ENCODE data around the gene CCNE1. TPM values are rescaled to one million over a fixed set of nuclear protein-coding genes. Genes with fewer than 3 reads are reported as not detected.

CCNE1 gene
- total and polyA plus RNA-seq, 2 of the 13 experiments (the other 11 are each of a cell fraction or from before 2014, with no cell fraction given): 16.0 to 50.6 TPM

- TF ChIP-seq PATZ1 (CRISPR knock-in tag; IDR thresholded peaks at IDR 0.05): peak; percentile 73
- peak; percentile 32; the same call in 1 of the 2 replicates for TF ChIP-seq SALL1 (CRISPR knock-in tag; IDR thresholded peaks at IDR 0.05)
- peak; percentile 76 for TF ChIP-seq ZNF281 (CRISPR knock-in tag; IDR thresholded peaks at IDR 0.05; ENCODE audit: borderline replicate concordance)
- TF ChIP-seq ZNF761 (CRISPR knock-in tag; conservative IDR thresholded peaks at IDR 0.05): no peak
- TF ChIP-seq, protein P1, sequence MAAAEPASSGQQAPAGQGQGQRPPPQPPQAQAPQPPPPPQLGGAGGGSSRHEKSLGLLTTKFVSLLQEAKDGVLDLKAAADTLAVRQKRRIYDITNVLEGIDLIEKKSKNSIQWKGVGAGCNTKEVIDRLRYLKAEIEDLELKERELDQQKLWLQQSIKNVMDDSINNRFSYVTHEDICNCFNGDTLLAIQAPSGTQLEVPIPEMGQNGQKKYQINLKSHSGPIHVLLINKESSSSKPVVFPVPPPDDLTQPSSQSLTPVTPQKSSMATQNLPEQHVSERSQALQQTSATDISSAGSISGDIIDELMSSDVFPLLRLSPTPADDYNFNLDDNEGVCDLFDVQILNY (CRISPR knock-in tag; conservative IDR thresholded peaks at IDR 0.05): peak; percentile 89
- peak; percentile 90 for TF ChIP-seq ZNF441 (CRISPR knock-in tag; IDR thresholded peaks at IDR 0.05; ENCODE audit: borderline replicate concordance)
- TF ChIP-seq MEIS1 (CRISPR knock-in tag; IDR thresholded peaks at IDR 0.05; ENCODE audit: borderline replicate concordance): 0 out of 2 replicates have a peak, but pooled peaks have one; percentile 32
- TF ChIP-seq ZNF180 (CRISPR knock-in tag; IDR thresholded peaks at IDR 0.05; ENCODE audit: borderline replicate concordance, low read depth): no peak
- TF ChIP-seq GABPA (IDR thresholded peaks at IDR 0.05; ENCODE audit: low read depth, low read length): no peak
- TF ChIP-seq GABPA (CRISPR knock-in tag; IDR thresholded peaks at IDR 0.05; ENCODE audit: low read depth): no peak
- TF ChIP-seq ZNF24 (IDR thresholded peaks at IDR 0.05): peak; percentile 41; the same call in 1 of the 2 replicates
- no peak for TF ChIP-seq ATF2 (CRISPR knock-in tag; IDR thresholded peaks at IDR 0.05)
- TF ChIP-seq ZNF337 (CRISPR knock-in tag; IDR thresholded peaks at IDR 0.05; ENCODE audit: borderline replicate concordance, low read depth): no peak
- TF ChIP-seq, protein P2, sequence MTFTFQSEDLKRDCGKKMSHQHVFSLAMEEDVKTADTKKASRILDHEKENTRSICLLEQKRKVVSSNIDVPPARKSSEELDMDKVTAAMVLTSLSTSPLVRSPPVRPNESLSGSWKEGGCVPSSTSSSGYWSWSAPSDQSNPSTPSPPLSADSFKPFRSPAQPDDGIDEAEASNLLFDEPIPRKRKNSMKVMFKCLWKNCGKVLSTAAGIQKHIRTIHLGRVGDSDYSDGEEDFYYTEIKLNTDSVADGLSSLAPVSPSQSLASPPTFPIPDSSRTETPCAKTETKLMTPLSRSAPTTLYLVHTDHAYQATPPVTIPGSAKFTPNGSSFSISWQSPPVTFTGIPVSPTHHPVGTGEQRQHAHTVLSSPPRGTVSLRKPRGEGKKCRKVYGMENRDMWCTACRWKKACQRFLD (CRISPR knock-in tag; IDR thresholded peaks at IDR 0.05; ENCODE audit: borderline replicate concordance): 0 out of 2 replicates have a peak, but pooled peaks have one; percentile 39
- peak; percentile 65 for TF ChIP-seq ZFY (CRISPR knock-in tag; IDR thresholded peaks at IDR 0.05)
- peak; percentile 67; the same call in 1 of the 2 replicates for TF ChIP-seq MYC (CRISPR knock-in tag; IDR thresholded peaks at IDR 0.05; ENCODE audit: borderline replicate concordance)
- peak; percentile 63 for TF ChIP-seq ZFX (CRISPR knock-in tag; IDR thresholded peaks at IDR 0.05; ENCODE audit: low read depth)
- TF ChIP-seq SP5 (CRISPR knock-in tag; IDR thresholded peaks at IDR 0.05; ENCODE audit: borderline replicate concordance, low read depth): 0 out of 2 replicates have a peak, but pooled peaks have one; percentile 2
Measured at GRCh38 chr19:29811125-29812079, at the start of gene CCNE1 (continued).
